SK-N-SH (cell line): ENCODE measurements around the gene SLC37A3. TPM values are rescaled to one million over a fixed set of nuclear protein-coding genes. Genes with fewer than 3 reads are reported as not detected.

Experiments used
- CTCF ChIA-PET: fragments of 300-600, 350-600 bp; formaldehyde crosslinking; extraction: SDS; loops from one replicate; lab custom pipeline; 2021; lab: Yijun Ruan, JAX
- POLR2A ChIA-PET: fragments of 350-600 bp; sonication (Branson Sonifier 250); formaldehyde crosslinking; extraction: SDS; loops from one replicate; lab custom pipeline; 2020; ENCODE audit warnings: antibody characterized with exemption, inconsistent platforms; lab: Yijun Ruan, JAX
- DNase-seq: peaks from one replicate; pipeline ENCODE4 v3.0.0; 2012
- H2AFZ ChIP-seq: fragments of 200-600 bp; sonication (generic); 2 replicates; pipeline ENCODE4 v1.8.1; 2016; ENCODE audit warnings: antibody characterized with exemption, mild to moderate bottlenecking, low read depth
- H3F3A ChIP-seq: fragments of 200-600 bp; sonication (generic); replicated peaks from 2 replicates; pipeline ENCODE3; 2016; ENCODE audit warnings: antibody characterized with exemption, mild to moderate bottlenecking; ENCODE audit not compliant: insufficient read depth
- H3K27ac ChIP-seq, 2 experiments: fragments of 200-500 bp in 1 of 2; fragments of 200-600 bp in 1 of 2; sonication (Bioruptor generic) in 1 of 2; sonication (generic), shearing (Covaris generic) in 1 of 2; 2 replicates each; pipeline versions ENCODE4 v1.5.1 to v1.6.1; 2014 to 2016; ENCODE audit warnings: low read depth in 2 of 2, inconsistent platforms in 1 of 2, low read length in 1 of 2, mild to moderate bottlenecking in 1 of 2, mixed read lengths in 1 of 2
- H3K27me3 ChIP-seq: fragments of 200-600 bp; sonication (generic), shearing (Covaris generic); 2 replicates; pipeline ENCODE4 v1.6.1; 2016; ENCODE audit warnings: mixed run types; ENCODE audit not compliant: insufficient read depth
- H3K36me3 ChIP-seq, 2 experiments: fragments of 200-500 bp in 1 of 2; fragments of 200-600 bp in 1 of 2; sonication (Bioruptor generic) in 1 of 2; sonication (generic) in 1 of 2; replicated peaks in 1 of 2; 2 replicates each; pipeline versions ENCODE3 to v1.5.1; 2014 to 2016; ENCODE audit warnings: low read length in 1 of 2, mild to moderate bottlenecking in 1 of 2; ENCODE audit not compliant: insufficient read depth in 2 of 2, control insufficient read depth in 1 of 2
- H3K4me1 ChIP-seq, 2 experiments: fragments of 200-500 bp in 1 of 2; fragments of 200-600 bp in 1 of 2; sonication (Bioruptor generic) in 1 of 2; sonication (generic), shearing (Covaris generic) in 1 of 2; 2 replicates each; pipeline versions ENCODE4 v1.5.1 to v1.6.1; 2014 to 2016; ENCODE audit warnings: low read depth in 1 of 2, low read length in 1 of 2, mixed run types in 1 of 2; ENCODE audit not compliant: insufficient read depth in 2 of 2, control insufficient read depth in 1 of 2
- H3K4me2 ChIP-seq: fragments of 200-600 bp; sonication (generic), shearing (Covaris generic); 2 replicates; pipeline ENCODE4 v1.6.1; 2017; ENCODE audit warnings: mixed run types
- H3K4me3 ChIP-seq, 2 experiments: fragments of 200-500 bp in 1 of 2; fragments of 200-600 bp in 1 of 2; sonication (Bioruptor generic) in 1 of 2; sonication (generic), shearing (Covaris generic) in 1 of 2; 2 replicates each; pipeline versions ENCODE4 v1.5.1 to v1.8.1; 2014 to 2016; ENCODE audit warnings: low read depth in 2 of 2, inconsistent platforms in 1 of 2, low read length in 1 of 2, mild to moderate bottlenecking in 1 of 2, mixed read lengths in 1 of 2, moderate library complexity in 1 of 2
- H3K79me2 ChIP-seq: fragments of 200-600 bp; sonication (generic); 2 replicates; pipeline ENCODE4 v1.8.1; 2017; ENCODE audit warnings: mild to moderate bottlenecking; ENCODE audit not compliant: insufficient read depth
- H3K9ac ChIP-seq: fragments of 200-600 bp; sonication (generic); 2 replicates; pipeline ENCODE4 v1.6.1; 2017; ENCODE audit warnings: mixed run types
- H3K9me2 ChIP-seq: fragments of 200-600 bp; sonication (generic); 2 replicates; pipeline ENCODE4 v1.6.1; 2017; ENCODE audit warnings: mixed run types
- H3K9me3 ChIP-seq: fragments of 200-600 bp; sonication (generic); 2 replicates; pipeline ENCODE4 v1.6.1; 2017; ENCODE audit warnings: mixed run types, mild to moderate bottlenecking, moderate library complexity
- H4K20me1 ChIP-seq: fragments of 200-600 bp; sonication (generic); 2 replicates; pipeline ENCODE4 v1.6.1; 2017; ENCODE audit warnings: mild to moderate bottlenecking, mixed run types; ENCODE audit not compliant: insufficient read depth
- CHD2 ChIP-seq: fragments of 150-350 bp; IDR thresholded peaks from 2 replicates; pipeline ENCODE4 v1.6.1; 2018; ENCODE audit warnings: low read length; ENCODE audit not compliant: partially characterized antibody
- EP300 ChIP-seq, 2 experiments: IDR thresholded peaks; 2 replicates each; pipeline versions ENCODE4 v1.4.0 to v1.6.1; 2012; ENCODE audit warnings: borderline replicate concordance in 1 of 2, low read depth in 1 of 2, low read length in 1 of 2
- EZH2phosphoT487 ChIP-seq: fragments of 200-600 bp; sonication (generic); IDR thresholded peaks from 2 replicates; pipeline ENCODE4 v1.6.1; 2017; ENCODE audit warnings: low read depth, mixed run types, mild to moderate bottlenecking, antibody characterized with exemption, moderate library complexity, borderline replicate concordance
- FOXM1 ChIP-seq: IDR thresholded peaks from 2 replicates; pipeline ENCODE4 v1.4.0; 2012; ENCODE audit warnings: low read depth, mild to moderate bottlenecking
- GABPA ChIP-seq: IDR thresholded peaks from 2 replicates; pipeline ENCODE4 v1.4.0; 2012; ENCODE audit warnings: low read depth, mild to moderate bottlenecking
- JUND ChIP-seq: IDR thresholded peaks from 2 replicates; pipeline ENCODE4 v1.4.0; 2012
- MXI1 ChIP-seq: IDR thresholded peaks from 2 replicates; pipeline ENCODE4 v1.6.1; 2012; ENCODE audit warnings: mild to moderate bottlenecking, low read depth, low read length, improper control_type of control experiment
- RCOR1 ChIP-seq: fragments of 150-350 bp; IDR thresholded peaks from 2 replicates; pipeline ENCODE4 v1.6.1; 2017; ENCODE audit warnings: antibody characterized with exemption, low read length
- RFX5 ChIP-seq: IDR thresholded peaks from 2 replicates; pipeline ENCODE4 v1.6.1; 2012; ENCODE audit warnings: mild to moderate bottlenecking, improper control_type of control experiment, low read length
- SIN3A ChIP-seq: IDR thresholded peaks from 2 replicates; pipeline ENCODE4 v1.6.1; 2012; ENCODE audit warnings: low read depth, mild to moderate bottlenecking, low read length, moderate library complexity, borderline replicate concordance
- TEAD4 ChIP-seq: IDR thresholded peaks from 2 replicates; pipeline ENCODE4 v1.4.0; 2012; ENCODE audit warnings: mild to moderate bottlenecking, borderline replicate concordance; ENCODE audit not compliant: insufficient read depth
- WGBS: methylation state at CpG from one replicate; pipeline ENCODE4 v1.1.6; 2017; ENCODE audit warnings: low lambda C conversion rate; 5-methylcytosine and 5-hydroxymethylcytosine counted together
- polyA plus RNA-seq, 3 experiments: library from polyadenylated mRNA; depleted of rRNA; stranded (reverse); fragments of >200 nt; gene quantifications; 2 replicates each; pipeline ENCODE4 v1.2.3, GENCODE V29; 2012
- TF ChIP-seq, protein P1 (sequence below): IDR thresholded peaks from 2 replicates; pipeline ENCODE4; 2012
- TF ChIP-seq, protein P2 (sequence below): IDR thresholded peaks from 2 replicates; pipeline ENCODE4 v1.6.1; 2012; ENCODE audit warnings: mild to moderate bottlenecking, low read depth, low read length, moderate library complexity
- TF ChIP-seq, protein P3 (sequence below): fragments of 150-350 bp; IDR thresholded peaks from 2 replicates; pipeline ENCODE4 v1.6.1; 2017; ENCODE audit warnings: antibody characterized with exemption, low read length, low read depth, borderline replicate concordance
- TF ChIP-seq, protein P4 (sequence below): IDR thresholded peaks from 2 replicates; pipeline ENCODE4 v1.4.0; 2012; ENCODE audit warnings: low read depth, borderline replicate concordance
- TF ChIP-seq, protein P5 (sequence below): IDR thresholded peaks from 2 replicates; pipeline ENCODE4 v1.4.0; 2012; ENCODE audit warnings: low read depth, borderline replicate concordance

Gene SLC37A3
- polyA plus RNA-seq, 1 of the 3 experiments (the other 2 are of a cell fraction): 53.3 TPM

DNA sequence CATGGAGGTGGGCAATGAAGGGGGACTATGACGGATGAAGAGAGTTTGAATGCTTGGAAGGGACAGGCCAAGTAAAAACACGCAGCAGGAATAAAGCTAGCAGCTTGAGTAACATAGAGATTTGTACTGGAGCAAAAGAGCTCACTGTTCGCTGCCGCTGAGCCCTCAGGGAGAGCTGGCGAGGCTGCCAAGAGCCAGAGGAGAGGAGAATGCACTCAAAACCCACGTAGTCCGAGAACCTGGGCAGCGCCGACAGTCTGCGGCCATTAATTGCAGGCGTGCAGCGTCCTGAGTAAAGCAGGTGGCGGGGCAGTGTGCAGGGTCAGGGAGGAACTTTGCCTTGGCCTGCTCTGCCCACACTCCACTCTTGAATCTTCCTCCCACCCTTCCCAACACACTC is 68.2 kb downstream of the SLC37A3 start:
- POLR2A ChIA-PET: no interaction called here

More for the DNA sequence above, 68.2 kb downstream of the SLC37A3 start:
- H3K4me1 ChIP-seq: peaks cover 0 to 4% of the 10 kb centered on the region in 2 experiments; a peak in 1 of 4 replicates
- no peaks in the 10 kb centered on the region for H4K20me1 ChIP-seq
- no peak overlapping the region for H3K4me2 ChIP-seq
- 93% methylated on average over 13 of the region's 13 CpGs for WGBS
- no peak overlapping the region for H3K9ac ChIP-seq
- H2AFZ ChIP-seq: no peak overlapping the region
- H3K27ac ChIP-seq: no peak overlapping the region
- peaks cover 13 to 22% of the 10 kb centered on the region in 2 experiments for H3K36me3 ChIP-seq
- no peaks in the 10 kb centered on the region for H3F3A ChIP-seq
- no peak overlapping the region for H3K4me3 ChIP-seq
- CTCF ChIA-PET: interaction anchor here (1.5 to 2.2 kb wide), 4 partner anchors 13 to 375 kb away, joined by 3 to 10 read pairs (median 5); no protein-coding TSS in a partner anchor
- no peaks in the 10 kb centered on the region for H3K9me2 ChIP-seq
- no peaks in the 10 kb centered on the region for H3K27me3 ChIP-seq
- TF ChIP-seq, protein P1, sequence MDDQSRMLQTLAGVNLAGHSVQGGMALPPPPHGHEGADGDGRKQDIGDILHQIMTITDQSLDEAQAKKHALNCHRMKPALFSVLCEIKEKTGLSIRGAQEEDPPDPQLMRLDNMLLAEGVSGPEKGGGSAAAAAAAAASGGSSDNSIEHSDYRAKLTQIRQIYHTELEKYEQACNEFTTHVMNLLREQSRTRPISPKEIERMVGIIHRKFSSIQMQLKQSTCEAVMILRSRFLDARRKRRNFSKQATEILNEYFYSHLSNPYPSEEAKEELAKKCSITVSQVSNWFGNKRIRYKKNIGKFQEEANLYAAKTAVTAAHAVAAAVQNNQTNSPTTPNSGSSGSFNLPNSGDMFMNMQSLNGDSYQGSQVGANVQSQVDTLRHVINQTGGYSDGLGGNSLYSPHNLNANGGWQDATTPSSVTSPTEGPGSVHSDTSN: no peak
- TF ChIP-seq GABPA (no peak), RFX5 (no peak), TEAD4 (no peak), JUND (no peak), FOXM1 (no peak), CHD2 (no peak), RCOR1 (no peak), MXI1 (no peak), SIN3A (no peak), EP300 (IDR thresholded peaks at IDR 0.05; ENCODE audit: borderline replicate concordance in 1 of 2, low read depth in 1 of 2, low read length in 1 of 2) (no peak), EZH2phosphoT487 (no peak)
- TF ChIP-seq, protein P2, sequence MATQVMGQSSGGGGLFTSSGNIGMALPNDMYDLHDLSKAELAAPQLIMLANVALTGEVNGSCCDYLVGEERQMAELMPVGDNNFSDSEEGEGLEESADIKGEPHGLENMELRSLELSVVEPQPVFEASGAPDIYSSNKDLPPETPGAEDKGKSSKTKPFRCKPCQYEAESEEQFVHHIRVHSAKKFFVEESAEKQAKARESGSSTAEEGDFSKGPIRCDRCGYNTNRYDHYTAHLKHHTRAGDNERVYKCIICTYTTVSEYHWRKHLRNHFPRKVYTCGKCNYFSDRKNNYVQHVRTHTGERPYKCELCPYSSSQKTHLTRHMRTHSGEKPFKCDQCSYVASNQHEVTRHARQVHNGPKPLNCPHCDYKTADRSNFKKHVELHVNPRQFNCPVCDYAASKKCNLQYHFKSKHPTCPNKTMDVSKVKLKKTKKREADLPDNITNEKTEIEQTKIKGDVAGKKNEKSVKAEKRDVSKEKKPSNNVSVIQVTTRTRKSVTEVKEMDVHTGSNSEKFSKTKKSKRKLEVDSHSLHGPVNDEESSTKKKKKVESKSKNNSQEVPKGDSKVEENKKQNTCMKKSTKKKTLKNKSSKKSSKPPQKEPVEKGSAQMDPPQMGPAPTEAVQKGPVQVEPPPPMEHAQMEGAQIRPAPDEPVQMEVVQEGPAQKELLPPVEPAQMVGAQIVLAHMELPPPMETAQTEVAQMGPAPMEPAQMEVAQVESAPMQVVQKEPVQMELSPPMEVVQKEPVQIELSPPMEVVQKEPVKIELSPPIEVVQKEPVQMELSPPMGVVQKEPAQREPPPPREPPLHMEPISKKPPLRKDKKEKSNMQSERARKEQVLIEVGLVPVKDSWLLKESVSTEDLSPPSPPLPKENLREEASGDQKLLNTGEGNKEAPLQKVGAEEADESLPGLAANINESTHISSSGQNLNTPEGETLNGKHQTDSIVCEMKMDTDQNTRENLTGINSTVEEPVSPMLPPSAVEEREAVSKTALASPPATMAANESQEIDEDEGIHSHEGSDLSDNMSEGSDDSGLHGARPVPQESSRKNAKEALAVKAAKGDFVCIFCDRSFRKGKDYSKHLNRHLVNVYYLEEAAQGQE: no peak
- TF ChIP-seq, protein P3, sequence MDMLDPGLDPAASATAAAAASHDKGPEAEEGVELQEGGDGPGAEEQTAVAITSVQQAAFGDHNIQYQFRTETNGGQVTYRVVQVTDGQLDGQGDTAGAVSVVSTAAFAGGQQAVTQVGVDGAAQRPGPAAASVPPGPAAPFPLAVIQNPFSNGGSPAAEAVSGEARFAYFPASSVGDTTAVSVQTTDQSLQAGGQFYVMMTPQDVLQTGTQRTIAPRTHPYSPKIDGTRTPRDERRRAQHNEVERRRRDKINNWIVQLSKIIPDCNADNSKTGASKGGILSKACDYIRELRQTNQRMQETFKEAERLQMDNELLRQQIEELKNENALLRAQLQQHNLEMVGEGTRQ: no peak
- TF ChIP-seq, protein P4, sequence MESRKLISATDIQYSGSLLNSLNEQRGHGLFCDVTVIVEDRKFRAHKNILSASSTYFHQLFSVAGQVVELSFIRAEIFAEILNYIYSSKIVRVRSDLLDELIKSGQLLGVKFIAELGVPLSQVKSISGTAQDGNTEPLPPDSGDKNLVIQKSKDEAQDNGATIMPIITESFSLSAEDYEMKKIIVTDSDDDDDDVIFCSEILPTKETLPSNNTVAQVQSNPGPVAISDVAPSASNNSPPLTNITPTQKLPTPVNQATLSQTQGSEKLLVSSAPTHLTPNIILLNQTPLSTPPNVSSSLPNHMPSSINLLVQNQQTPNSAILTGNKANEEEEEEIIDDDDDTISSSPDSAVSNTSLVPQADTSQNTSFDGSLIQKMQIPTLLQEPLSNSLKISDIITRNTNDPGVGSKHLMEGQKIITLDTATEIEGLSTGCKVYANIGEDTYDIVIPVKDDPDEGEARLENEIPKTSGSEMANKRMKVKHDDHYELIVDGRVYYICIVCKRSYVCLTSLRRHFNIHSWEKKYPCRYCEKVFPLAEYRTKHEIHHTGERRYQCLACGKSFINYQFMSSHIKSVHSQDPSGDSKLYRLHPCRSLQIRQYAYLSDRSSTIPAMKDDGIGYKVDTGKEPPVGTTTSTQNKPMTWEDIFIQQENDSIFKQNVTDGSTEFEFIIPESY: no peak
- TF ChIP-seq, protein P5, sequence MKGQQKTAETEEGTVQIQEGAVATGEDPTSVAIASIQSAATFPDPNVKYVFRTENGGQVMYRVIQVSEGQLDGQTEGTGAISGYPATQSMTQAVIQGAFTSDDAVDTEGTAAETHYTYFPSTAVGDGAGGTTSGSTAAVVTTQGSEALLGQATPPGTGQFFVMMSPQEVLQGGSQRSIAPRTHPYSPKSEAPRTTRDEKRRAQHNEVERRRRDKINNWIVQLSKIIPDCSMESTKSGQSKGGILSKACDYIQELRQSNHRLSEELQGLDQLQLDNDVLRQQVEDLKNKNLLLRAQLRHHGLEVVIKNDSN: no peak
- H3K79me2 ChIP-seq: no peaks in the 10 kb centered on the region
- DNase-seq: no peak
- no peaks in the 10 kb centered on the region for H3K9me3 ChIP-seq
